ENCODE data around the gene ANKS1A. TPM values are rescaled to one million over a fixed set of nuclear protein-coding genes. Genes with fewer than 3 reads are reported as not detected.

The ANKS1A gene
- total RNA-seq, 1 donor from 2014 or later = 48.1 TPM

- H3K27ac ChIP-seq = peak within 1 kb of the TSS; percentile 88
- peaks cover 57% of the 10 kb centered on the region for H3K4me1 ChIP-seq
- H3K36me3 ChIP-seq = no peaks in the 10 kb centered on the region
- ATAC-seq (peak; percentile 94 to 95), DNase-seq (peak; percentile 96)
- intact Hi-C loops (cut with DNase I) = no loop called here
- H3K4me3 ChIP-seq = peak within 1 kb of the TSS; percentile 73
- H3K27me3 ChIP-seq (ENCODE audit: low read depth) = no peaks in the 10 kb centered on the region
- TF ChIP-seq CTCF (IDR thresholded peaks at IDR 0.05) = no peak
- H3K9me3 ChIP-seq = no peaks in the 10 kb centered on the region
These were observed 1.1 kb upstream of the ANKS1A start, which contains the start of gene TAF11 for GRCh38 chr6:34887753-34888513. Gene TAF11 (minus strand): TSS chr6:34888042. CDS start chr6:34887957, 85 bp downstream.

GRCh38 chr6:34888514-34888856, 570 bp upstream of the ANKS1A start:
- Histone ChIP-seq H3K4me3 (peak overlapping the region; percentile 73), H3K36me3 (no peaks in the 10 kb centered on the region), H3K27me3 (ENCODE audit: low read depth) (no peaks in the 10 kb centered on the region), H3K4me1 (peaks cover 57% of the 10 kb centered on the region), H3K9me3 (no peaks in the 10 kb centered on the region), H3K27ac (peak overlapping the region; percentile 88)
- DNase-seq (no peak), ATAC-seq (no peak)
- intact Hi-C loops (cut with DNase I) = no loop called here
- TF ChIP-seq CTCF (IDR thresholded peaks at IDR 0.05) = no peak

- intact Hi-C loops (cut with DNase I) = no loop called here
- no peaks in the 10 kb centered on the region for H3K36me3 ChIP-seq
- no peak for DNase-seq
- H3K9me3 ChIP-seq = no peaks in the 10 kb centered on the region
- TF ChIP-seq CTCF (IDR thresholded peaks at IDR 0.05) = no peak
- peaks cover 48% of the 10 kb centered on the region for H3K4me1 ChIP-seq
- peak overlapping the region; percentile 88 for H3K27ac ChIP-seq
- H3K27me3 ChIP-seq (ENCODE audit: low read depth) = no peaks in the 10 kb centered on the region
- no peak for ATAC-seq
- peak overlapping the region; percentile 73 for H3K4me3 ChIP-seq
These were observed 1.5 kb downstream of the ANKS1A start for GRCh38 chr6:34890533-34890925.

- intact Hi-C loops (cut with DNase I) = no loop called here
- peak overlapping the region; percentile 73 for H3K4me3 ChIP-seq
- ATAC-seq (no peak), DNase-seq (no peak)
- H3K9me3 ChIP-seq = no peaks in the 10 kb centered on the region
- TF ChIP-seq CTCF (IDR thresholded peaks at IDR 0.05) = no peak
- H3K27ac ChIP-seq = no peak overlapping the region
- H3K27me3 ChIP-seq (ENCODE audit: low read depth) = no peaks in the 10 kb centered on the region
- no peaks in the 10 kb centered on the region for H3K36me3 ChIP-seq
- H3K4me1 ChIP-seq = peaks cover 40% of the 10 kb centered on the region
These were observed 2.2 kb downstream of the ANKS1A start for GRCh38 chr6:34891296-34891695.

GRCh38 chr6:34894693-34895092, 5.6 kb downstream of the ANKS1A start:
- intact Hi-C loops (cut with DNase I) = no loop called here

More at GRCh38 chr6:34894693-34895092, 5.6 kb downstream of the ANKS1A start:
- Histone ChIP-seq H3K9me3 (no peaks in the 10 kb centered on the region), H3K36me3 (no peaks in the 10 kb centered on the region), H3K27me3 (ENCODE audit: low read depth) (no peaks in the 10 kb centered on the region), H3K4me1 (peaks cover 30% of the 10 kb centered on the region), H3K4me3 (no peak overlapping the region), H3K27ac (no peak overlapping the region)
- ATAC-seq = no peak
- no peak for TF ChIP-seq CTCF (IDR thresholded peaks at IDR 0.05)
- DNase-seq = no peak
